ENCODE data around the gene PTAFR.

PTAFR gene

GRCh38 chr1:28112388-28113241 lies 63.9 kb downstream of the PTAFR start:
- H3K36me3 ChIP-seq (ENCODE audit: control insufficient read depth, low read length) = no peaks in the 10 kb centered on the region
- H3K9me2 ChIP-seq (replicated peaks; ENCODE audit: control insufficient read depth, low read length) = no peaks in the 10 kb centered on the region
- H3F3A ChIP-seq (ENCODE audit: control insufficient read depth, insufficient read depth) = no peaks in the 10 kb centered on the region
- H3K4me3 ChIP-seq (ENCODE audit: low read length) = no peak overlapping the region
- TF ChIP-seq EZH2phosphoT487 (IDR thresholded peaks at IDR 0.05; ENCODE audit: borderline replicate concordance, low read length) (no peak), CTCF (IDR thresholded peaks at IDR 0.05; ENCODE audit: low read depth, low read length, poor library complexity, severe bottlenecking) (no peak)
- peaks cover 31% of the 10 kb centered on the region for H3K4me1 ChIP-seq (ENCODE audit: control insufficient read depth, low read length)
- H3K9me3 ChIP-seq (ENCODE audit: control insufficient read depth, insufficient read depth, low read length) = no peaks in the 10 kb centered on the region
- H3K4me2 ChIP-seq (ENCODE audit: low read length) = no peak overlapping the region
- no peaks in the 10 kb centered on the region for H3K27me3 ChIP-seq (ENCODE audit: control insufficient read depth, low read length)
- no peak overlapping the region for H3K27ac ChIP-seq (ENCODE audit: low read depth, low read length)
- H4K20me1 ChIP-seq (ENCODE audit: control insufficient read depth, insufficient read depth, low read depth, low read length) = no peaks in the 10 kb centered on the region
- H3K79me2 ChIP-seq (ENCODE audit: control insufficient read depth, low read length) = no peaks in the 10 kb centered on the region

- TF ChIP-seq CTCF (IDR thresholded peaks at IDR 0.05; ENCODE audit: low read depth, low read length, poor library complexity, severe bottlenecking) = no peak
- TF ChIP-seq EZH2phosphoT487 (IDR thresholded peaks at IDR 0.05; ENCODE audit: borderline replicate concordance, low read length) = no peak
- no peaks in the 10 kb centered on the region for H4K20me1 ChIP-seq (ENCODE audit: control insufficient read depth, insufficient read depth, low read depth, low read length)
- peaks cover 31% of the 10 kb centered on the region for H3K4me1 ChIP-seq (ENCODE audit: control insufficient read depth, low read length)
- no peaks in the 10 kb centered on the region for H3F3A ChIP-seq (ENCODE audit: control insufficient read depth, insufficient read depth)
- no peaks in the 10 kb centered on the region for H3K9me2 ChIP-seq (replicated peaks; ENCODE audit: control insufficient read depth, low read length)
- no peaks in the 10 kb centered on the region for H3K79me2 ChIP-seq (ENCODE audit: control insufficient read depth, low read length)
- H3K4me2 ChIP-seq (ENCODE audit: low read length) = 0 out of 2 replicates have a peak overlapping the region, but pooled peaks have one; percentile 17
- no peaks in the 10 kb centered on the region for H3K27me3 ChIP-seq (ENCODE audit: control insufficient read depth, low read length)
- no peaks in the 10 kb centered on the region for H3K9me3 ChIP-seq (ENCODE audit: control insufficient read depth, insufficient read depth, low read length)
- no peak overlapping the region for H3K27ac ChIP-seq (ENCODE audit: low read depth, low read length)
- no peaks in the 10 kb centered on the region for H3K36me3 ChIP-seq (ENCODE audit: control insufficient read depth, low read length)
- H3K4me3 ChIP-seq (ENCODE audit: low read length) = no peak overlapping the region
Measured at GRCh38 chr1:28111157-28111556, 65.3 kb downstream of the PTAFR start.

- no peaks in the 10 kb centered on the region for H3K27me3 ChIP-seq (ENCODE audit: control insufficient read depth, low read length)
- H4K20me1 ChIP-seq (ENCODE audit: control insufficient read depth, insufficient read depth, low read depth, low read length) = no peaks in the 10 kb centered on the region
- H3K4me1 ChIP-seq (ENCODE audit: control insufficient read depth, low read length) = peaks cover 30% of the 10 kb centered on the region
- H3F3A ChIP-seq (ENCODE audit: control insufficient read depth, insufficient read depth) = no peaks in the 10 kb centered on the region
- H3K9me2 ChIP-seq (replicated peaks; ENCODE audit: control insufficient read depth, low read length) = no peaks in the 10 kb centered on the region
- no peak overlapping the region for H3K4me3 ChIP-seq (ENCODE audit: low read length)
- no peak overlapping the region for H3K4me2 ChIP-seq (ENCODE audit: low read length)
- no peaks in the 10 kb centered on the region for H3K79me2 ChIP-seq (ENCODE audit: control insufficient read depth, low read length)
- no peaks in the 10 kb centered on the region for H3K9me3 ChIP-seq (ENCODE audit: control insufficient read depth, insufficient read depth, low read length)
- H3K27ac ChIP-seq (ENCODE audit: low read depth, low read length) = no peak overlapping the region
- TF ChIP-seq CTCF (IDR thresholded peaks at IDR 0.05; ENCODE audit: low read depth, low read length, poor library complexity, severe bottlenecking) (no peak), EZH2phosphoT487 (IDR thresholded peaks at IDR 0.05; ENCODE audit: borderline replicate concordance, low read length) (no peak)
- H3K36me3 ChIP-seq (ENCODE audit: control insufficient read depth, low read length) = no peaks in the 10 kb centered on the region
Measured at GRCh38 chr1:28110555-28110954, 65.9 kb downstream of the PTAFR start.
